Measurements from ENCODE around the gene FGF13. TPM values are rescaled to one million over a fixed set of nuclear protein-coding genes. Genes with fewer than 3 reads are reported as not detected.

Gene FGF13
- total RNA-seq, 8 experiments from 2014 or later, result 0.24 to 90.6 (median 69.1) TPM; not detected in 1

DNA sequence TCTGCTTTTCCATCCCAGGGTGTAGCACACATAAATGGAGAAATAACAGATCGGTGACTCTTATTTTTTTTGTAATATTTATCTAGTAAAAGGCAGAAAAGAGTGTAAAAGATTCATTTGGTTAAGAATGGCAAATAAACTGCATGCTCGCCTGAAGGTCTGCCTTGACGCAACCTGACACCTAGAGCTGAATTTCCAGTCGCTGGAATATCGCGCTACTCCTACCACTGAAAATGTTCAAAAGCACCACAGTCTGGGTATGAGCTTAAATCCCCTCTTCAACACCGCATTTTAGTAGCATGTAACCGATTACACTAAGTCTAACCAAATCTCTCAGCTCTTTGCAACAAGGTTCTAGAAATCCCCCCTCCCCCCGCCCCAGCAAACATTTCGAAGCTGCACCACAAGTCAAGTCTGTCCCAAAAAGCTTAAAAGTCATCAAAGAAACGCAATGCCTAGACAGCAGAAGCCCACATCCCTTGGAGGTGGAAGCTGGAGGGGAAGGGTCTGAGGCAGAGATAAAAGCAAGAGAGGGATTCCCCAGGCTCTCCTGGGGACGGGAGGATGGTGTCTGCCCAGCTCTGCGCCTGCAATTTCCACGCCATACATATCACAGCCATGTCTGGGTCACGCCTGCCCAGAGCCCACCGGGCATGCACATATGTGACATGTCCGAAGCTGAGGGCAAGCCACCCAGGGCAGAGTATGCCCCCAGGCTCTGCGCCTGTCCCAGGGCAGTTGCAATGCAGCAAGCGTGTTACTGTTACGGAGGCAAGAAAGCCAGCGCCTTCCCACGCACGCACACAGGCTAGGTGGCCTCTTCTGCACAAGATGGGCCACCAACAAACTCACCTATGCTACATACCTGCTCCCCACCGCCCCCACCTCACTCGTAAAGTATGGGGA, 1.4 kb downstream of the FGF13 start:
- peak in 7 of 8 experiments; percentile 14 to 39 (median 21) for ATAC-seq (replicated peaks in 6 of 8)
- Histone ChIP-seq H3K4me3 (peak overlapping the region; percentile 53 to 68 (median 62)), H3K27ac (no peak overlapping the region), H3K4me1 (replicated peaks in 1 of 2) (peaks cover 0 to 10% of the 10 kb centered on the region in 2 donors)
- in situ Hi-C loops (cut with MboI; ENCODE audit: low pct_unique_long_range_greater_than_20kb in 2 of 9, low sequenced_read_pairs in 9 of 9, unreplicated experiment in 9 of 9), result no loop called here
- WGBS, 10 experiments, result 0 to 40% (median 11%) methylated on average over 1 to 15 of the region's 25 CpGs; no CpG with 5 or more reads in 3 of the 10 experiments

DNA sequence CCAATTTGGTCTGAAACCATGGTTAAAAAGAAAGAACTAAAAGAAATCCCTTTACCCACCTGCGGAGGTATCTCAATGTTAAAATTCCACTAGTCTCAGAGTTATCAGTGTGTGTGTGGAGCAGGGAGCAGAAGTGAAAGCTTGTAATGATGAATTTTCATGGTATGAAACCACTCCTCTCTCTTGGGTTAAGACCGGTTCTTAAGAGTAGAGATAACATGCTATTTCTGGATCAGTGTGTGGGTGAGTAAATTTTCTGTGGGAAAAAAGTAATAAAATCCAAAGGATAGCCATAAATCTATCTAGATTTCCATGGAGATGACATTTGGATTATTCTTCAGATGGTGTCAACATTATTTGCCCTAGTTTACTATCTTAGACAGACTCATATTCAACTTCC, 3.2 kb downstream of the FGF13 start:
- ATAC-seq (replicated peaks in 6 of 8), result no peak
- Histone ChIP-seq H3K4me1 (replicated peaks in 1 of 2) (peaks cover 0 to 10% of the 10 kb centered on the region in 2 donors), H3K27ac (no peak overlapping the region), H3K4me3 (no peak overlapping the region)
- in situ Hi-C loops (cut with MboI; ENCODE audit: low pct_unique_long_range_greater_than_20kb in 2 of 9, low sequenced_read_pairs in 9 of 9, unreplicated experiment in 9 of 9), result no loop called here
- 18 to 100% (median 46%) methylated on average over 1 to 2 of the region's 2 CpGs; no CpG with 5 or more reads in 6 of the 10 experiments for WGBS, 10 experiments

GRCh38 chrX:138704596-138704995, 6.9 kb downstream of the FGF13 start:
- Histone ChIP-seq H3K27ac (no peak overlapping the region), H3K4me3 (no peak overlapping the region), H3K4me1 (replicated peaks in 1 of 2) (peaks cover 0 to 4% of the 10 kb centered on the region in 2 donors)
- 49 to 100% (median 100%) methylated on average over 1 to 3 of the region's 4 CpGs; no CpG with 5 or more reads in 7 of the 10 experiments for WGBS, 10 experiments
- in situ Hi-C loops (cut with MboI; ENCODE audit: low pct_unique_long_range_greater_than_20kb in 2 of 9, low sequenced_read_pairs in 9 of 9, unreplicated experiment in 9 of 9), result no loop called here
- no peak for ATAC-seq (replicated peaks in 6 of 8)

- WGBS, 10 experiments, result 10 to 100% (median 51%) methylated on average over 1 to 3 of the region's 3 CpGs; no CpG with 5 or more reads in 7 of the 10 experiments
- no peak for ATAC-seq (replicated peaks in 6 of 8)
- in situ Hi-C loops (cut with MboI; ENCODE audit: low pct_unique_long_range_greater_than_20kb in 2 of 9, low sequenced_read_pairs in 9 of 9, unreplicated experiment in 9 of 9), result no loop called here
Observed at GRCh38 chrX:138704101-138704500, 7.4 kb downstream of the FGF13 start.

GRCh38 chrX:138692591-138692990, 18.9 kb downstream of the FGF13 start:
- H3K4me1 ChIP-seq (replicated peaks in 1 of 2), result no peaks in the 10 kb centered on the region
- 0 to 100% (median 39%) methylated on average over 1 of the region's 1 CpG; no CpG with 5 or more reads in 6 of the 10 experiments for WGBS, 10 experiments
- ATAC-seq (replicated peaks in 6 of 8), result no peak
- no peak overlapping the region for H3K4me3 ChIP-seq
- H3K27ac ChIP-seq, result no peak overlapping the region
- in situ Hi-C loops (cut with MboI; ENCODE audit: low pct_unique_long_range_greater_than_20kb in 2 of 9, low sequenced_read_pairs in 9 of 9, unreplicated experiment in 9 of 9), result no loop called here

More at GRCh38 chrX:138704101-138704500, 7.4 kb downstream of the FGF13 start:
- H3K4me1 ChIP-seq (replicated peaks in 1 of 2), result no peaks in the 10 kb centered on the region
- H3K27ac ChIP-seq, result no peak overlapping the region
- no peak overlapping the region for H3K4me3 ChIP-seq

DNA sequence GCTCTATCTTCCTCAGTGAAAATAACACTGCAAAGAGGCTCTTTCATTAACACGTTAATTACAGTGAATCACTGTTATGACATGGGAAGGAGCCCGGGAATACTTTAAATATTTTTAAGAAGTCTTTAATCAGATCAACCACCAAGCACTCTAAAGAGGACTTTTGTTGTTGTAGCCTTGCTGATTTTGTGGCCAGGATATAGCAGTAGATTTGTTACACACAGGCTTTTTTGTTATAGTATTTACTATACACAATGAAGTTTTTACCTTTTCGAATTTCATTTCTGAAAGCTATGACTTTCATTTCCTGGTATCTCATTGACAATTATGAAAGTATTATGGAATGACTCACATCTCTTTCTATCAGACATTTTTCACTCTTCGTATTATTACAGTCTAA, 20.3 kb downstream of the FGF13 start:
- H3K27ac ChIP-seq, result no peak overlapping the region
- no peaks in the 10 kb centered on the region for H3K4me1 ChIP-seq (replicated peaks in 1 of 2)
- WGBS, 10 experiments, result 0 to 100% (median 26%) methylated on average over 1 to 4 of the region's 4 CpGs; no CpG with 5 or more reads in 4 of the 10 experiments
- in situ Hi-C loops (cut with MboI; ENCODE audit: low pct_unique_long_range_greater_than_20kb in 2 of 9, low sequenced_read_pairs in 9 of 9, unreplicated experiment in 9 of 9), result no loop called here
- no peak overlapping the region for H3K4me3 ChIP-seq
- ATAC-seq (replicated peaks in 6 of 8), result no peak

DNA sequence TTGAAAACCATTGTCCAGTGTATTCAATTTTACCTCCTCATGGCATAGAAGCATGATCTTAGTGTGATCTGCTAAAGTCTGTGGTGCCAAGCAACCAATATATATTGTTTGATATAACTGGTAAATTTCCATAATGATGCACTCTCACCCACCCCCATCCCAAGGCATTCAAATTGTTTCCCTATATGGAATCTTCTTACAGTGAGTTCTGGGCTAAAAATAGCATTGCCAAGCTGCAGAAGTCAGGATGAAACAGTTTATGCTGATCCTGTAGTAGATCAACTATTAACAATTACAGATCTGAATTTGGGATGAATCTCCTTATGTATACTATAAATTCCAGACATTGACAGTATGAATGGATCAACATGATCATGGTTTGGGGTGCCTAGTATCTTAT, 20.9 kb downstream of the FGF13 start:
- Histone ChIP-seq H3K4me3 (no peak overlapping the region), H3K4me1 (replicated peaks in 1 of 2) (no peaks in the 10 kb centered on the region), H3K27ac (no peak overlapping the region)
- ATAC-seq (replicated peaks in 6 of 8), result no peak
- in situ Hi-C loops (cut with MboI; ENCODE audit: low pct_unique_long_range_greater_than_20kb in 2 of 9, low sequenced_read_pairs in 9 of 9, unreplicated experiment in 9 of 9), result no loop called here

GRCh38 chrX:138683600-138683999, 27.9 kb downstream of the FGF13 start:
- Histone ChIP-seq H3K4me3 (no peak overlapping the region), H3K4me1 (replicated peaks in 1 of 2) (peaks cover 0 to 10% of the 10 kb centered on the region in 2 donors), H3K27ac (no peak overlapping the region)
- WGBS, 10 experiments, result 29 to 80% (median 47%) methylated on average over 2 to 4 of the region's 4 CpGs; no CpG with 5 or more reads in 6 of the 10 experiments
- in situ Hi-C loops (cut with MboI; ENCODE audit: low pct_unique_long_range_greater_than_20kb in 2 of 9, low sequenced_read_pairs in 9 of 9, unreplicated experiment in 9 of 9), result no loop called here
- peak in 5 of 8 experiments; percentile 71 to 83 (median 79) for ATAC-seq (replicated peaks in 6 of 8)

DNA sequence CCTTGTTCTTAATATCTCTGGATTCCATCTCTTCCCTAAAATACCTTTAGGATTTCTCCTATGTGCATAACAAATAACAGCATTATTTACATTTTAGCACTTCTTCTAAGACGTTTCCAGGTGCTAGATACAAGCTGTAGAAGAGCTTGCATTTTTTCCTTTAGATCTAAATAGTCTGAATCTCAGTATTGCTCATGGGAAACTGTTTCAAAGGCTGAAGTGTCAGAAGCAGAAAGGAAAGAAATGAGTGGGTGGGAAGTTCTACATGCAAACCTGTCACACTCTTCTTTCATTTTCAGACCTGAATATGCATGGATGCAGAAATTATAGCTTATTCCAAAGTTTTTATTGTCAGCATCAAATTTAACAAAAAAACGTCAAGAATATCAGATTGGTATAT, 41.8 kb downstream of the FGF13 start:
- no peaks in the 10 kb centered on the region for H3K4me1 ChIP-seq (replicated peaks in 1 of 2)
- no peak overlapping the region for H3K4me3 ChIP-seq
- no peak overlapping the region for H3K27ac ChIP-seq
- WGBS, 10 experiments, result 0 to 42% (median 8%) methylated on average over 1 to 2 of the region's 2 CpGs; no CpG with 5 or more reads in 4 of the 10 experiments
- no peak for ATAC-seq (replicated peaks in 6 of 8)
- in situ Hi-C loops (cut with MboI; ENCODE audit: low pct_unique_long_range_greater_than_20kb in 2 of 9, low sequenced_read_pairs in 9 of 9, unreplicated experiment in 9 of 9), result no loop called here

DNA sequence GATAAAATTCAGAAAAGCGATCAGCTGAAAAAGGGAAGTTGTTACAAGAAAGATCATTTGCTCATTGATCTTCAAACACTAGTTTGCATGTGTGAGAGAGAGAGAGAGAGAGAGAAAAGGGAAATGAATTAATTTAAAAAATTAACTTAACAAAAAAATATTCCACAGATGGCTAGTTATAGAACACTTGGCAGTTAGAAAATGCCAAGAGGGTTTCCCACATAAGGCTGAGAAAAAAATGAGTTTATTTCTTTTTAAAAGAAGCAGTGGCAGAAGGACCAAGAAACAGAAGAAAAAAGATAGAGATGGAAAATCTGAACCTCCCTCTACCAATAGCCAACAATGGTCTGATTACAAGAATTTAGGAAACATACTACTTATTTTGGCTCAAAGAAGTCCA, 47.1 kb downstream of the FGF13 start:
- in situ Hi-C loops (cut with MboI; ENCODE audit: low pct_unique_long_range_greater_than_20kb in 2 of 9, low sequenced_read_pairs in 9 of 9, unreplicated experiment in 9 of 9), result no loop called here
- no peak overlapping the region for H3K27ac ChIP-seq
- 0 to 100% (median 93%) methylated on average over 1 of the region's 1 CpG; no CpG with 5 or more reads in 4 of the 10 experiments for WGBS, 10 experiments
- no peak for ATAC-seq (replicated peaks in 6 of 8)
- H3K4me1 ChIP-seq (replicated peaks in 1 of 2), result no peaks in the 10 kb centered on the region
- H3K4me3 ChIP-seq, result no peak overlapping the region

GRCh38 chrX:138664016-138664415, 47.5 kb downstream of the FGF13 start:
- in situ Hi-C loops (cut with MboI; ENCODE audit: low pct_unique_long_range_greater_than_20kb in 2 of 9, low sequenced_read_pairs in 9 of 9, unreplicated experiment in 9 of 9), result no loop called here
- ATAC-seq (replicated peaks in 6 of 8), result no peak
- WGBS, 10 experiments, result 0 to 100% (median 50%) methylated on average over 1 to 3 of the region's 3 CpGs; no CpG with 5 or more reads in 3 of the 10 experiments

GRCh38 chrX:138651494-138651893, 60.0 kb downstream of the FGF13 start:
- H3K4me3 ChIP-seq, result no peak overlapping the region
- peaks cover 4 to 23% of the 10 kb centered on the region in 2 donors for H3K4me1 ChIP-seq (replicated peaks in 1 of 2)
- in situ Hi-C loops (cut with MboI; ENCODE audit: low pct_unique_long_range_greater_than_20kb in 2 of 9, low sequenced_read_pairs in 9 of 9, unreplicated experiment in 9 of 9), result no loop called here
- ATAC-seq (replicated peaks in 6 of 8), result peak in 5 of 8 experiments; percentile 41 to 64 (median 51)
- no peak overlapping the region for H3K27ac ChIP-seq

More at GRCh38 chrX:138664016-138664415, 47.5 kb downstream of the FGF13 start:
- H3K4me3 ChIP-seq, result no peak overlapping the region
- no peak overlapping the region for H3K27ac ChIP-seq
- no peaks in the 10 kb centered on the region for H3K4me1 ChIP-seq (replicated peaks in 1 of 2)

DNA sequence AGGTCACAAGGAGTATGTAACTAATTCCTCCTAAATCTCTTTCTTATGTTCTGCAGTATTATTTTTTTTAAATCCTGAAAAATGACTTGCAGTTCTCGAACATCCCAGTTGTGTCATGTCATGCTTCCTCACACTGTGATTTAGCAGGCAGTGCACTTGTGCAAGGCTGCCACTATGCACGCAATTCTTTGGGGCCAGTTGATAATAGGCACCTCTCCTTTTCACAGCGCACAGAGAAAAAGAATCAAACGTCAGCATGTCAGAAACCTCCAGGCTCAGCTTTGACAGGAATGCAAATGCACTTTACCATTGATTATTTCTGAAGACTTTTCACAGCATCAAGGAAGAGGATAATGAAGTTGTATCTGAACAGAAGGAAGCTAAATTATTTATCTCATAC, 62.9 kb downstream of the FGF13 start:
- 6 to 83% (median 24%) methylated on average over 1 to 4 of the region's 4 CpGs; no CpG with 5 or more reads in 5 of the 10 experiments for WGBS, 10 experiments
- ATAC-seq (replicated peaks in 6 of 8), result peak in 5 of 8 experiments; percentile 87 to 95 (median 93)
- Histone ChIP-seq H3K27ac (no peak overlapping the region), H3K4me1 (replicated peaks in 1 of 2) (peaks cover 4 to 23% of the 10 kb centered on the region in 2 donors), H3K4me3 (no peak overlapping the region)
- in situ Hi-C loops (cut with MboI; ENCODE audit: low pct_unique_long_range_greater_than_20kb in 2 of 9, low sequenced_read_pairs in 9 of 9, unreplicated experiment in 9 of 9), result no loop called here
